HepG2 (cell line): ENCODE data around the gene PIM3. TPM values are rescaled to one million over a fixed set of nuclear protein-coding genes. Genes with fewer than 3 reads are reported as not detected.

Experiments used
- ATRX ChIP-seq: sonication (generic); formaldehyde crosslinking; IDR thresholded peaks from 2 replicates; pipeline ENCODE4 v1.4.0; 2020; ENCODE audit warnings: missing genetic modification reagents, borderline replicate concordance
- KDM5A ChIP-seq: fragments of 200-600 bp; sonication (generic); IDR thresholded peaks from 2 replicates; pipeline ENCODE4 v1.7.0; 2018; ENCODE audit warnings: antibody characterized with exemption, mild to moderate bottlenecking, low read length, borderline replicate concordance
- MXI1 ChIP-seq: IDR thresholded peaks from 3 replicates; pipeline ENCODE4 v1.6.1; 2012; ENCODE audit warnings: low read depth, low read length, inconsistent platforms, borderline replicate concordance
- ZFP37 ChIP-seq: sonication (generic); formaldehyde crosslinking; IDR thresholded peaks from 2 replicates; pipeline ENCODE4 v1.4.0; 2020; ENCODE audit warnings: missing genetic modification reagents, borderline replicate concordance
- ZFP90 ChIP-seq: sonication (generic); formaldehyde crosslinking; IDR thresholded peaks from 2 replicates; pipeline ENCODE4 v1.8.0; 2022; ENCODE audit warnings: missing genetic modification reagents, mild to moderate bottlenecking, inconsistent platforms, borderline replicate concordance
- ZNF558 ChIP-seq: sonication (generic); formaldehyde crosslinking; IDR thresholded peaks from 2 replicates; pipeline ENCODE4 v1.9.0; 2022; ENCODE audit warnings: mild to moderate bottlenecking, missing genetic modification reagents, borderline replicate concordance
- polyA plus RNA-seq, 8 experiments: library from polyadenylated mRNA; depleted of rRNA in 3 of 8; stranded (reverse) in 7 of 8; unstranded in 1 of 8; fragments of >200 nt; fragmentation: Illumina TruSeq in 4 of 8; extraction: Trizol in 4 of 8; gene quantifications; 2 replicates each; pipeline versions ENCODE4 v1.2.1 to v1.2.3, GENCODE V29; 2011 to 2016; ENCODE audit warnings: low read depth in 4 of 8, missing spikeins in 1 of 8, mixed read lengths in 1 of 8; ENCODE audit not compliant: insufficient read depth in 1 of 8
- total RNA-seq, 5 experiments: library from RNA; depleted of rRNA; stranded (reverse); fragments of >200 nt; fragmentation: Illumina TruSeq; extraction: Trizol; gene quantifications; 2 replicates each; pipeline ENCODE4 v1.2.3, GENCODE V29; 2016; ENCODE audit warnings: low read depth in 1 of 5
- TF ChIP-seq, protein P1 (sequence below): sonication (generic); formaldehyde crosslinking; IDR thresholded peaks from 2 replicates; pipeline ENCODE4 v1.9.0; 2021; ENCODE audit warnings: missing genetic modification reagents, borderline replicate concordance
- TF ChIP-seq, protein P2 (sequence below): sonication (generic); formaldehyde crosslinking; IDR thresholded peaks from 2 replicates; pipeline ENCODE4 v1.4.0; 2020; ENCODE audit warnings: missing genetic modification reagents
- TF ChIP-seq, protein P3 (sequence below): sonication (generic); formaldehyde crosslinking; IDR thresholded peaks from 2 replicates; pipeline ENCODE4 v1.8.0; 2023; ENCODE audit warnings: mild to moderate bottlenecking, missing genetic modification reagents
- TF ChIP-seq, protein P4 (sequence below): sonication (generic); formaldehyde crosslinking; IDR thresholded peaks from 2 replicates; pipeline ENCODE4 v1.4.0; 2020; ENCODE audit warnings: missing genetic modification reagents

PIM3 gene
- total and polyA plus RNA-seq, 2 of the 13 experiments (the other 11 are each of a cell fraction or from before 2014, with no cell fraction given) = 21.6 to 31.2 TPM

DNA sequence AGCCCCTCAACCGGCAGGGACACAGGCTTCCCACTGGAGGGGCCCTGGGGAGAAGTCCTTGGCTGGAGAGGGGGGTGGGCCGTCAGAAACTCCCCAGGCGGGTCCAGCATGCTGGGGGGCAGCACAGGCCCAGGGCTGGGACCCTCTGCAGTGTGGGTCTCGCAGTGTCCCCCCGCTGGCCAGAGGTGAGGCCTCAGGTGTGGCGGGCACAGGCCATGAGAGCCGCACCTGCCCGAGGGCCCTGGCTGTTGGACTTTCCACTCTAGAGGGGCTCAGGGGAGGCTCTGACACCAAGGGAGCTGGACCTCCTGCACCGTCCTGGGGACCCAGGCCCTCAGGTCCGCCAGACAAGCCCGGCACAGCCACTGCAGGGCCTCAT lies 10.7 kb upstream of the PIM3 start (continued):
- TF ChIP-seq, protein P1, sequence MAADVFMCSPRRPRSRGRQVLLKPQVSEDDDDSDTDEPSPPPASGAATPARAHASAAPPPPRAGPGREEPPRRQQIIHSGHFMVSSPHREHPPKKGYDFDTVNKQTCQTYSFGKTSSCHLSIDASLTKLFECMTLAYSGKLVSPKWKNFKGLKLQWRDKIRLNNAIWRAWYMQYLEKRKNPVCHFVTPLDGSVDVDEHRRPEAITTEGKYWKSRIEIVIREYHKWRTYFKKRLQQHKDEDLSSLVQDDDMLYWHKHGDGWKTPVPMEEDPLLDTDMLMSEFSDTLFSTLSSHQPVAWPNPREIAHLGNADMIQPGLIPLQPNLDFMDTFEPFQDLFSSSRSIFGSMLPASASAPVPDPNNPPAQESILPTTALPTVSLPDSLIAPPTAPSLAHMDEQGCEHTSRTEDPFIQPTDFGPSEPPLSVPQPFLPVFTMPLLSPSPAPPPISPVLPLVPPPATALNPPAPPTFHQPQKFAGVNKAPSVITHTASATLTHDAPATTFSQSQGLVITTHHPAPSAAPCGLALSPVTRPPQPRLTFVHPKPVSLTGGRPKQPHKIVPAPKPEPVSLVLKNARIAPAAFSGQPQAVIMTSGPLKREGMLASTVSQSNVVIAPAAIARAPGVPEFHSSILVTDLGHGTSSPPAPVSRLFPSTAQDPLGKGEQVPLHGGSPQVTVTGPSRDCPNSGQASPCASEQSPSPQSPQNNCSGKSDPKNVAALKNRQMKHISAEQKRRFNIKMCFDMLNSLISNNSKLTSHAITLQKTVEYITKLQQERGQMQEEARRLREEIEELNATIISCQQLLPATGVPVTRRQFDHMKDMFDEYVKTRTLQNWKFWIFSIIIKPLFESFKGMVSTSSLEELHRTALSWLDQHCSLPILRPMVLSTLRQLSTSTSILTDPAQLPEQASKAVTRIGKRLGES (CRISPR knock-in tag) = no peak
- TF ChIP-seq, protein P2, sequence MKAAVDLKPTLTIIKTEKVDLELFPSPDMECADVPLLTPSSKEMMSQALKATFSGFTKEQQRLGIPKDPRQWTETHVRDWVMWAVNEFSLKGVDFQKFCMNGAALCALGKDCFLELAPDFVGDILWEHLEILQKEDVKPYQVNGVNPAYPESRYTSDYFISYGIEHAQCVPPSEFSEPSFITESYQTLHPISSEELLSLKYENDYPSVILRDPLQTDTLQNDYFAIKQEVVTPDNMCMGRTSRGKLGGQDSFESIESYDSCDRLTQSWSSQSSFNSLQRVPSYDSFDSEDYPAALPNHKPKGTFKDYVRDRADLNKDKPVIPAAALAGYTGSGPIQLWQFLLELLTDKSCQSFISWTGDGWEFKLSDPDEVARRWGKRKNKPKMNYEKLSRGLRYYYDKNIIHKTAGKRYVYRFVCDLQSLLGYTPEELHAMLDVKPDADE (CRISPR knock-in tag) = no peak
- TF ChIP-seq, protein P3, sequence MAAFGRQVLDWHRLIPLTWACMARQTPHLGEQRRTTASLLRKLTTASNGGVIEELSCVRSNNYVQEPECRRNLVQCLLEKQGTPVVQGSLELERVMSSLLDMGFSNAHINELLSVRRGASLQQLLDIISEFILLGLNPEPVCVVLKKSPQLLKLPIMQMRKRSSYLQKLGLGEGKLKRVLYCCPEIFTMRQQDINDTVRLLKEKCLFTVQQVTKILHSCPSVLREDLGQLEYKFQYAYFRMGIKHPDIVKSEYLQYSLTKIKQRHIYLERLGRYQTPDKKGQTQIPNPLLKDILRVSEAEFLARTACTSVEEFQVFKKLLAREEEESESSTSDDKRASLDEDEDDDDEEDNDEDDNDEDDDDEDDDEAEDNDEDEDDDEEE (CRISPR knock-in tag) = 0 out of 2 replicates have a peak, but pooled peaks have one; percentile 7
- TF ChIP-seq ZFP90 (CRISPR knock-in tag) = no peak
- no peak for TF ChIP-seq ATRX (CRISPR knock-in tag)
- TF ChIP-seq, protein P4, sequence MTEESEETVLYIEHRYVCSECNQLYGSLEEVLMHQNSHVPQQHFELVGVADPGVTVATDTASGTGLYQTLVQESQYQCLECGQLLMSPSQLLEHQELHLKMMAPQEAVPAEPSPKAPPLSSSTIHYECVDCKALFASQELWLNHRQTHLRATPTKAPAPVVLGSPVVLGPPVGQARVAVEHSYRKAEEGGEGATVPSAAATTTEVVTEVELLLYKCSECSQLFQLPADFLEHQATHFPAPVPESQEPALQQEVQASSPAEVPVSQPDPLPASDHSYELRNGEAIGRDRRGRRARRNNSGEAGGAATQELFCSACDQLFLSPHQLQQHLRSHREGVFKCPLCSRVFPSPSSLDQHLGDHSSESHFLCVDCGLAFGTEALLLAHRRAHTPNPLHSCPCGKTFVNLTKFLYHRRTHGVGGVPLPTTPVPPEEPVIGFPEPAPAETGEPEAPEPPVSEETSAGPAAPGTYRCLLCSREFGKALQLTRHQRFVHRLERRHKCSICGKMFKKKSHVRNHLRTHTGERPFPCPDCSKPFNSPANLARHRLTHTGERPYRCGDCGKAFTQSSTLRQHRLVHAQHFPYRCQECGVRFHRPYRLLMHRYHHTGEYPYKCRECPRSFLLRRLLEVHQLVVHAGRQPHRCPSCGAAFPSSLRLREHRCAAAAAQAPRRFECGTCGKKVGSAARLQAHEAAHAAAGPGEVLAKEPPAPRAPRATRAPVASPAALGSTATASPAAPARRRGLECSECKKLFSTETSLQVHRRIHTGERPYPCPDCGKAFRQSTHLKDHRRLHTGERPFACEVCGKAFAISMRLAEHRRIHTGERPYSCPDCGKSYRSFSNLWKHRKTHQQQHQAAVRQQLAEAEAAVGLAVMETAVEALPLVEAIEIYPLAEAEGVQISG = no peak
- TF ChIP-seq ZNF558 (CRISPR knock-in tag) = no peak
- TF ChIP-seq KDM5A = no peak
- TF ChIP-seq ZFP37 (CRISPR knock-in tag) = no peak
- TF ChIP-seq MXI1 = no peak
